CD14-positive monocyte (primary cell): ENCODE data around the gene PIGZ. TPM values are rescaled to one million over a fixed set of nuclear protein-coding genes. Genes with fewer than 3 reads are reported as not detected.

Experiments used
- DNase-seq, 3 donors: peaks; one replicate each; pipeline ENCODE4 v3.0.0-alpha.2; 2011 to 2022
- H2AFZ ChIP-seq: 2 replicates; pipeline ENCODE4 v1.6.0; 2012; ENCODE audit warnings: mild to moderate bottlenecking, low read depth, low read length, inconsistent platforms; ENCODE audit not compliant: insufficient read depth, poor library complexity, severe bottlenecking
- H3K27ac ChIP-seq, 2 donors: 1 replicate in 1 of 2; 2 replicates in 1 of 2; pipeline ENCODE4 v1.5.1; 2012 to 2013; ENCODE audit warnings: low read length in 2 of 2, control low read depth in 1 of 2, inconsistent platforms in 1 of 2, low read depth in 1 of 2, mild to moderate bottlenecking in 1 of 2
- H3K27me3 ChIP-seq, 2 donors: one replicate each; pipeline versions ENCODE4 v1.6.0 to v1.6.1; 2011 to 2013; ENCODE audit warnings: low read length in 2 of 2; ENCODE audit not compliant: control insufficient read depth in 2 of 2, insufficient read depth in 2 of 2
- H3K36me3 ChIP-seq, 2 donors: replicated peaks in 1 of 2; 1 replicate in 1 of 2; 2 replicates in 1 of 2; pipeline versions ENCODE4 v1.5.1 to v1.6.1; 2012 to 2013; ENCODE audit warnings: low read length in 2 of 2, control low read depth in 1 of 2, inconsistent platforms in 1 of 2, mild to moderate bottlenecking in 1 of 2; ENCODE audit not compliant: insufficient read depth in 2 of 2, control insufficient read depth in 1 of 2
- H3K4me1 ChIP-seq, 2 donors: 1 replicate in 1 of 2; 2 replicates in 1 of 2; pipeline versions ENCODE4 v1.5.1 to v1.6.1; 2012 to 2013; ENCODE audit warnings: low read length in 2 of 2, control low read depth in 1 of 2, inconsistent platforms in 1 of 2, mild to moderate bottlenecking in 1 of 2, moderate library complexity in 1 of 2; ENCODE audit not compliant: insufficient read depth in 2 of 2, control insufficient read depth in 1 of 2
- H3K4me2 ChIP-seq: replicated peaks from 2 replicates; pipeline ENCODE3; 2012; ENCODE audit warnings: low read length, moderate library complexity, mild to moderate bottlenecking; ENCODE audit not compliant: poor library complexity, severe bottlenecking; ENCODE audit errors: extremely low read depth
- H3K4me3 ChIP-seq, 3 experiments: fragments of 200-600 bp in 1 of 3; sonication (generic) in 1 of 3; replicated peaks in 1 of 3; 1 replicate in 2 of 3; 2 replicates in 1 of 3; pipeline ENCODE4 v1.5.1; 2011 to 2013; ENCODE audit warnings: low read length in 3 of 3, mild to moderate bottlenecking in 3 of 3, control low read depth in 2 of 3, low read depth in 2 of 3, inconsistent platforms in 1 of 3, moderate library complexity in 1 of 3
- H3K79me2 ChIP-seq: 2 replicates; pipeline ENCODE4 v1.6.0; 2012; ENCODE audit warnings: mild to moderate bottlenecking, control low read depth, inconsistent platforms, low read length, moderate library complexity; ENCODE audit not compliant: insufficient read depth
- H3K9ac ChIP-seq: 2 replicates; pipeline ENCODE4 v1.6.0; 2017; ENCODE audit warnings: low read length, mild to moderate bottlenecking; ENCODE audit not compliant: insufficient read depth, poor library complexity, severe bottlenecking
- H3K9me3 ChIP-seq, 2 donors: replicated peaks in 1 of 2; 1 replicate in 1 of 2; 2 replicates in 1 of 2; pipeline versions ENCODE4 v1.5.1 to v1.6.1; 2012 to 2013; ENCODE audit warnings: low read length in 2 of 2, control low read depth in 1 of 2; ENCODE audit not compliant: control insufficient read depth in 1 of 2, insufficient read depth in 1 of 2
- H4K20me1 ChIP-seq: 2 replicates; pipeline ENCODE4 v1.6.0; 2012; ENCODE audit warnings: mild to moderate bottlenecking, low read length, control low read depth, moderate library complexity; ENCODE audit not compliant: insufficient read depth
- H3K27ac Mint-ChIP-seq, 7 donors: one replicate each; pipeline ENCODE4 v1.8.0; 2020; ENCODE audit warnings: mild to moderate bottlenecking in 7 of 7, mixed read lengths in 7 of 7, moderate library complexity in 6 of 7, inconsistent platforms in 2 of 7
- H3K27me3 Mint-ChIP-seq, 3 donors: one replicate each; pipeline ENCODE4 v1.8.0; 2021 to 2022; ENCODE audit warnings: low read depth in 3 of 3, mild to moderate bottlenecking in 3 of 3, mixed read lengths in 3 of 3, moderate library complexity in 3 of 3, inconsistent platforms in 1 of 3
- H3K36me3 Mint-ChIP-seq, 2 donors: one replicate each; pipeline ENCODE4 v1.8.0; 2020; ENCODE audit warnings: mixed read lengths in 2 of 2, inconsistent platforms in 1 of 2, mild to moderate bottlenecking in 1 of 2
- H3K4me1 Mint-ChIP-seq: one replicate; pipeline ENCODE4 v1.8.0; 2020; ENCODE audit warnings: mild to moderate bottlenecking, mixed read lengths
- H3K4me3 Mint-ChIP-seq, 2 donors: one replicate each; pipeline ENCODE4 v1.8.0; 2020; ENCODE audit warnings: mild to moderate bottlenecking in 2 of 2, mixed read lengths in 2 of 2, moderate library complexity in 1 of 2
- H3K9me3 Mint-ChIP-seq, 7 donors: one replicate each; pipeline ENCODE4 v1.8.0; 2020 to 2022; ENCODE audit warnings: mixed read lengths in 7 of 7, mild to moderate bottlenecking in 6 of 7, moderate library complexity in 6 of 7, inconsistent platforms in 2 of 7
- CTCF ChIP-seq: fragments of 200-600 bp; IDR thresholded peaks from one replicate; pipeline ENCODE4 v1.8.0; 2022; ENCODE audit warnings: antibody characterized with exemption, mild to moderate bottlenecking
- WGBS: methylation state at CpG from one replicate; pipeline ENCODE4 v1.1.5; 2013; ENCODE audit warnings: missing lambda C conversion rate; ENCODE audit not compliant: insufficient coverage; 5-methylcytosine and 5-hydroxymethylcytosine counted together
- intact Hi-C, 2 donors: fragments of 100-400 bp; cut with micrococcal nuclease; formaldehyde crosslinking; loops; one replicate each; pipeline versions ENCODE4 v1.15.0 to v1.15.1; 2023
- polyA plus RNA-seq, 3 donors: library from polyadenylated mRNA; depleted of rRNA in 1 of 3; unstranded in 2 of 3; stranded (reverse) in 1 of 3; fragments of 300-500 nt in 2 of 3; fragments of >200 nt in 1 of 3; fragmentation: Illumina TruSeq in 2 of 3; gene quantifications; 1 replicate in 2 of 3; 2 replicates in 1 of 3; pipeline ENCODE4 v1.2.3, GENCODE V29; 2012 to 2021

Gene PIGZ
- polyA plus RNA-seq, 3 donors = 1.6 to 3.8 (median 1.9) TPM

GRCh38 chr3:197007296-197007940 lies 38.8 kb upstream of the PIGZ start:
- Histone ChIP-seq H3K27ac (no peak overlapping the region), H3K4me3 (no peak overlapping the region), H3K9ac (no peak overlapping the region), H3K79me2 (no peaks in the 10 kb centered on the region), H3K9me3 (no peaks in the 10 kb centered on the region), H3K36me3 (no peaks in the 10 kb centered on the region), H4K20me1 (no peaks in the 10 kb centered on the region), H3K27me3 (peaks cover 0 to 7% of the 10 kb centered on the region in 2 donors), H2AFZ (no peak overlapping the region), H3K4me1 (peaks cover 6 to 13% of the 10 kb centered on the region in 2 donors), H3K4me2 (no peak overlapping the region)
- Mint-ChIP-seq H3K4me3 (no peak overlapping the region), H3K36me3 (peaks cover 0 to 4% of the 10 kb centered on the region in 2 donors), H3K4me1 (peaks cover 6% of the 10 kb centered on the region), H3K9me3 (no peaks in the 10 kb centered on the region), H3K27me3 (peaks cover 5 to 11% (median 10%) of the 10 kb centered on the region in 3 donors), H3K27ac (peak overlapping the region in 1 of 7 donors; percentile 68)
- DNase-seq = no peak
- WGBS = 100% methylated on average over 3 of the region's 12 CpGs
- intact Hi-C loops = loop anchor here in 1 of 2 donors (5.0 kb wide), 1 partner anchor 50 kb away; no protein-coding TSS in a partner anchor
- TF ChIP-seq CTCF = no peak

GRCh38 chr3:197006860-197007259 lies 38.2 kb upstream of the PIGZ start:
- Mint-ChIP-seq H3K27me3 (peaks cover 7 to 11% (median 10%) of the 10 kb centered on the region in 3 donors), H3K4me3 (no peak overlapping the region), H3K27ac (no peak overlapping the region), H3K9me3 (no peaks in the 10 kb centered on the region), H3K36me3 (peaks cover 0 to 4% of the 10 kb centered on the region in 2 donors), H3K4me1 (peaks cover 7% of the 10 kb centered on the region)
- no peaks in the 10 kb centered on the region for H3K36me3 ChIP-seq
- no peak overlapping the region for H2AFZ ChIP-seq
- H3K79me2 ChIP-seq = no peaks in the 10 kb centered on the region
- no peaks in the 10 kb centered on the region for H4K20me1 ChIP-seq
- H3K27ac ChIP-seq = no peak overlapping the region
- no peak for TF ChIP-seq CTCF
- no peak overlapping the region for H3K9ac ChIP-seq
- intact Hi-C loops = loop anchor here in 1 of 2 donors (5.0 kb wide), 1 partner anchor 50 kb away; no protein-coding TSS in a partner anchor
- WGBS = no CpG with 5 or more reads among the region's 5 CpGs
- no peak overlapping the region for H3K4me3 ChIP-seq
- H3K4me1 ChIP-seq = peaks cover 11 to 18% of the 10 kb centered on the region in 2 donors
- DNase-seq = no peak
- no peaks in the 10 kb centered on the region for H3K9me3 ChIP-seq
- H3K4me2 ChIP-seq = no peak overlapping the region
- peaks cover 0 to 10% of the 10 kb centered on the region in 2 donors for H3K27me3 ChIP-seq
